ENCODE measurements around the gene PIAS4. TPM values are rescaled to one million over a fixed set of nuclear protein-coding genes. Genes with fewer than 3 reads are reported as not detected.

The PIAS4 gene
- total RNA-seq, 5 donors from 2014 or later (not counting 1 experiment from before 2014, with no cell fraction given) = 21.8 to 42.6 (median 31.4) TPM

- no peaks in the 10 kb centered on the region for H3K9me3 Mint-ChIP-seq
- ChIA-PET POLR2A (interaction anchor here in 1 of 2 donors (0.6 kb wide), 2 partner anchors 9 to 13 kb away, joined by 3 read pairs; no protein-coding TSS in a partner anchor), CTCF (no interaction called here)
- peak in 16 of 35 experiments; percentile 21 to 49 (median 34) for DNase-seq
- H3K4me1 ChIP-seq (ENCODE audit: control insufficient read depth in 1 of 2, extremely low read depth in 1 of 2, insufficient read depth in 2 of 2, low read length in 2 of 2) = peaks cover 35 to 83% of the 10 kb centered on the region in 2 experiments
- H3K9me3 ChIP-seq = no peaks in the 10 kb centered on the region
- peak overlapping the region; percentile 10 to 31 for H3K4me3 ChIP-seq (ENCODE audit: control insufficient read depth in 1 of 2, extremely low read depth in 1 of 2, low read length in 1 of 2)
- peak overlapping the region; percentile 93 to 94 for H3K27ac Mint-ChIP-seq
- peak; percentile 35 to 54 (median 46) for ATAC-seq (replicated peaks in 1 of 4)
- no peaks in the 10 kb centered on the region for H3K36me3 Mint-ChIP-seq
- H3K4me1 Mint-ChIP-seq = peaks cover 45 to 68% (median 52%) of the 10 kb centered on the region in 3 donors
- peak overlapping the region; percentile 41 to 67 (median 64) for H3K4me3 Mint-ChIP-seq
- no peaks in the 10 kb centered on the region for H3K27me3 ChIP-seq (replicated peaks in 1 of 2; ENCODE audit: control insufficient read depth in 2 of 2, extremely low read depth in 1 of 2, insufficient read depth in 2 of 2, low read length in 1 of 2)
- H3K27me3 Mint-ChIP-seq = no peaks in the 10 kb centered on the region
- H3K27ac ChIP-seq (ENCODE audit: low read length) = peak overlapping the region; percentile 83
- 75% methylated on average over 13 of the region's 28 CpGs for WGBS (ENCODE audit: insufficient coverage)
- no peaks in the 10 kb centered on the region for H3K36me3 ChIP-seq (ENCODE audit: control insufficient read depth in 2 of 2, extremely low read depth in 1 of 2, insufficient read depth in 1 of 2, low read length in 1 of 2)
Observed at GRCh38 chr19:4083677-4084546, 76.4 kb downstream of the PIAS4 start.

- H3K27ac ChIP-seq (ENCODE audit: low read length) = peak overlapping the region; percentile 83
- ChIA-PET CTCF (no interaction called here), POLR2A (interaction anchor here in 1 of 2 donors (0.7 kb wide), 1 partner anchor 33 kb away, joined by 8 read pairs; no protein-coding TSS in a partner anchor)
- Mint-ChIP-seq H3K27ac (peak overlapping the region; percentile 93 to 94), H3K4me3 (peak overlapping the region; percentile 41 to 67 (median 64)), H3K27me3 (no peaks in the 10 kb centered on the region), H3K9me3 (no peaks in the 10 kb centered on the region), H3K36me3 (no peaks in the 10 kb centered on the region), H3K4me1 (peaks cover 51 to 69% (median 58%) of the 10 kb centered on the region in 3 donors)
- WGBS (ENCODE audit: insufficient coverage) = 36% methylated on average over 4 of the region's 8 CpGs
- peak overlapping the region in 1 of 2 donors; percentile 31 for H3K4me3 ChIP-seq (ENCODE audit: control insufficient read depth in 1 of 2, extremely low read depth in 1 of 2, low read length in 1 of 2)
- ATAC-seq (replicated peaks in 1 of 4) = no peak
- no peaks in the 10 kb centered on the region for H3K9me3 ChIP-seq
- H3K4me1 ChIP-seq (ENCODE audit: control insufficient read depth in 1 of 2, extremely low read depth in 1 of 2, insufficient read depth in 2 of 2, low read length in 2 of 2) = peaks cover 39 to 85% of the 10 kb centered on the region in 2 experiments
- no peak for DNase-seq
- H3K27me3 ChIP-seq (replicated peaks in 1 of 2; ENCODE audit: control insufficient read depth in 2 of 2, extremely low read depth in 1 of 2, insufficient read depth in 2 of 2, low read length in 1 of 2) = no peaks in the 10 kb centered on the region
- H3K36me3 ChIP-seq (ENCODE audit: control insufficient read depth in 2 of 2, extremely low read depth in 1 of 2, insufficient read depth in 1 of 2, low read length in 1 of 2) = no peaks in the 10 kb centered on the region
Observed at GRCh38 chr19:4084547-4084877, 77.0 kb downstream of the PIAS4 start.

- H3K9me3 Mint-ChIP-seq = no peaks in the 10 kb centered on the region
- H3K36me3 Mint-ChIP-seq = no peaks in the 10 kb centered on the region
- H3K4me1 Mint-ChIP-seq = peaks cover 53 to 70% (median 64%) of the 10 kb centered on the region in 3 donors
- no peaks in the 10 kb centered on the region for H3K9me3 ChIP-seq
- H3K4me3 Mint-ChIP-seq = peak overlapping the region in 1 of 3 donors; percentile 73
- H3K4me1 ChIP-seq (ENCODE audit: control insufficient read depth in 1 of 2, extremely low read depth in 1 of 2, insufficient read depth in 2 of 2, low read length in 2 of 2) = peaks cover 43 to 84% of the 10 kb centered on the region in 2 experiments
- no peak overlapping the region for H3K4me3 ChIP-seq (ENCODE audit: control insufficient read depth in 1 of 2, extremely low read depth in 1 of 2, low read length in 1 of 2)
- no peaks in the 10 kb centered on the region for H3K27me3 ChIP-seq (replicated peaks in 1 of 2; ENCODE audit: control insufficient read depth in 2 of 2, extremely low read depth in 1 of 2, insufficient read depth in 2 of 2, low read length in 1 of 2)
- peak overlapping the region; percentile 83 to 84 for H3K27ac Mint-ChIP-seq
- ChIA-PET POLR2A (interaction anchor here in 1 of 2 donors (0.6 kb wide), 1 partner anchor 87 kb away, joined by 8 read pairs; no protein-coding TSS in a partner anchor), CTCF (interaction anchor here in 1 of 2 donors (0.7 kb wide), 2 partner anchors 13 to 268 kb away, joined by 3 read pairs; no protein-coding TSS in a partner anchor)
- H3K27me3 Mint-ChIP-seq = no peaks in the 10 kb centered on the region
- H3K36me3 ChIP-seq (ENCODE audit: control insufficient read depth in 2 of 2, extremely low read depth in 1 of 2, insufficient read depth in 1 of 2, low read length in 1 of 2) = peaks cover 0 to 4% of the 10 kb centered on the region in 2 donors
- WGBS (ENCODE audit: insufficient coverage) = 83% methylated on average over 7 of the region's 17 CpGs
- H3K27ac ChIP-seq (ENCODE audit: low read length) = peak overlapping the region; percentile 18
- ATAC-seq (replicated peaks in 1 of 4) (no peak), DNase-seq (no peak)
Observed at GRCh38 chr19:4086411-4086867, 78.9 kb downstream of the PIAS4 start.

- H3K27me3 Mint-ChIP-seq = no peaks in the 10 kb centered on the region
- H3K36me3 ChIP-seq (ENCODE audit: control insufficient read depth in 2 of 2, extremely low read depth in 1 of 2, insufficient read depth in 1 of 2, low read length in 1 of 2) = peaks cover 0 to 4% of the 10 kb centered on the region in 2 donors
- 95% methylated on average over 15 of the region's 31 CpGs for WGBS (ENCODE audit: insufficient coverage)
- peaks cover 51 to 63% (median 59%) of the 10 kb centered on the region in 3 donors for H3K4me1 Mint-ChIP-seq
- H3K4me3 ChIP-seq (ENCODE audit: control insufficient read depth in 1 of 2, extremely low read depth in 1 of 2, low read length in 1 of 2) = peak overlapping the region in 1 of 2 donors; percentile 38
- peaks cover 43 to 70% of the 10 kb centered on the region in 2 experiments for H3K4me1 ChIP-seq (ENCODE audit: control insufficient read depth in 1 of 2, extremely low read depth in 1 of 2, insufficient read depth in 2 of 2, low read length in 2 of 2)
- ChIA-PET POLR2A (interaction anchor here in 1 of 2 donors (0.7 kb wide), 2 partner anchors 104 to 693 kb away, joined by 5 to 12 read pairs; no protein-coding TSS in a partner anchor), CTCF (interaction anchor here in 1 of 2 donors (0.6 kb wide), 1 partner anchor 275 kb away, joined by 6 read pairs; no protein-coding TSS in a partner anchor)
- H3K27me3 ChIP-seq (replicated peaks in 1 of 2; ENCODE audit: control insufficient read depth in 2 of 2, extremely low read depth in 1 of 2, insufficient read depth in 2 of 2, low read length in 1 of 2) = no peaks in the 10 kb centered on the region
- no peak for DNase-seq
- no peak for ATAC-seq (replicated peaks in 1 of 4)
- H3K27ac ChIP-seq (ENCODE audit: low read length) = peak overlapping the region; percentile 42
- H3K27ac Mint-ChIP-seq = peak overlapping the region; percentile 95 to 96
- H3K9me3 Mint-ChIP-seq = no peaks in the 10 kb centered on the region
- no peaks in the 10 kb centered on the region for H3K9me3 ChIP-seq
- peak overlapping the region; percentile 59 to 73 (median 64) for H3K4me3 Mint-ChIP-seq
- no peaks in the 10 kb centered on the region for H3K36me3 Mint-ChIP-seq
Observed at GRCh38 chr19:4087787-4088679, 80.5 kb downstream of the PIAS4 start.

- Mint-ChIP-seq H3K36me3 (no peaks in the 10 kb centered on the region), H3K9me3 (no peaks in the 10 kb centered on the region), H3K4me1 (peaks cover 43 to 59% (median 51%) of the 10 kb centered on the region in 3 donors), H3K4me3 (peak overlapping the region; percentile 41 to 73 (median 59)), H3K27ac (peak overlapping the region; percentile 95 to 96), H3K27me3 (no peaks in the 10 kb centered on the region)
- DNase-seq (peak in 33 of 35 experiments; percentile 23 to 82 (median 48)), ATAC-seq (replicated peaks in 1 of 4) (peak; percentile 73 to 77 (median 74))
- Histone ChIP-seq H3K27ac (ENCODE audit: low read length) (peak overlapping the region; percentile 74), H3K27me3 (replicated peaks in 1 of 2; ENCODE audit: control insufficient read depth in 2 of 2, extremely low read depth in 1 of 2, insufficient read depth in 2 of 2, low read length in 1 of 2) (no peaks in the 10 kb centered on the region), H3K4me3 (ENCODE audit: control insufficient read depth in 1 of 2, extremely low read depth in 1 of 2, low read length in 1 of 2) (peak overlapping the region in 1 of 2 donors; percentile 39), H3K9me3 (no peaks in the 10 kb centered on the region), H3K4me1 (ENCODE audit: control insufficient read depth in 1 of 2, extremely low read depth in 1 of 2, insufficient read depth in 2 of 2, low read length in 2 of 2) (peaks cover 38 to 60% of the 10 kb centered on the region in 2 experiments), H3K36me3 (ENCODE audit: control insufficient read depth in 2 of 2, extremely low read depth in 1 of 2, insufficient read depth in 1 of 2, low read length in 1 of 2) (peaks cover under 1 to 4% of the 10 kb centered on the region in 2 donors)
- ChIA-PET POLR2A (interaction anchor here (0.6 to 1.0 kb wide), 6 partner anchors 20 to 694 kb away, joined by 5 to 12 read pairs (median 5); partner anchors contain the start of gene ZBTB7A (in 1 of the 2)), CTCF (interaction anchor here in 1 of 2 donors (0.7 to 1.5 kb wide), 5 partner anchors 15 to 1058 kb away, joined by 3 to 7 read pairs (median 5); no protein-coding TSS in a partner anchor)
- WGBS (ENCODE audit: insufficient coverage) = 10% methylated on average over 2 of the region's 2 CpGs
Observed at GRCh38 chr19:4088975-4089374, 81.4 kb downstream of the PIAS4 start.

All from T-cell (primary cell).